NCI-H446 treated with DMSO at 0.1 percent for 48 hours (cell line): Measurements from ENCODE around the gene KDM4B.

Experiments used
- DNase-seq: peaks from one replicate; lab custom pipeline; 2025; lab: John Stamatoyannopoulos, UW

KDM4B gene

GRCh38 chr19:5012688-5013457, 44.0 kb downstream of the KDM4B start:
- DNase-seq, result no peak

- no peak for DNase-seq
These were observed 44.8 kb downstream of the KDM4B start for GRCh38 chr19:5013761-5014160.

- DNase-seq, result no peak
These were observed 46.0 kb downstream of the KDM4B start for GRCh38 chr19:5014941-5015340.

GRCh38 chr19:5016268-5016667, 47.4 kb downstream of the KDM4B start:
- no peak for DNase-seq

GRCh38 chr19:5016781-5017180, 47.9 kb downstream of the KDM4B start:
- DNase-seq, result no peak

- DNase-seq, result no peak
These were observed 48.3 kb downstream of the KDM4B start for GRCh38 chr19:5017235-5017634.

GRCh38 chr19:5018224-5019015, 49.5 kb downstream of the KDM4B start:
- DNase-seq, result no peak

- DNase-seq, result no peak
These were observed 51.5 kb downstream of the KDM4B start for GRCh38 chr19:5020368-5020767.

GRCh38 chr19:5021046-5021445, 52.1 kb downstream of the KDM4B start:
- DNase-seq, result no peak

GRCh38 chr19:5022066-5022860, 53.4 kb downstream of the KDM4B start:
- no peak for DNase-seq

GRCh38 chr19:5023128-5023571, 54.2 kb downstream of the KDM4B start:
- peak; percentile 90 for DNase-seq

GRCh38 chr19:5024282-5024681, 55.4 kb downstream of the KDM4B start:
- DNase-seq, result no peak

- no peak for DNase-seq
These were observed 56.1 kb downstream of the KDM4B start for GRCh38 chr19:5025027-5025426.

GRCh38 chr19:5026706-5027273, 57.9 kb downstream of the KDM4B start:
- no peak for DNase-seq

GRCh38 chr19:5028229-5028886, 59.4 kb downstream of the KDM4B start:
- DNase-seq, result no peak

GRCh38 chr19:5029596-5029995, 60.7 kb downstream of the KDM4B start:
- peak; percentile 13 for DNase-seq

- DNase-seq, result no peak
These were observed 61.4 kb downstream of the KDM4B start for GRCh38 chr19:5030136-5030820.

GRCh38 chr19:5030822-5031221, 61.9 kb downstream of the KDM4B start:
- DNase-seq, result no peak

- DNase-seq, result peak; percentile 22
These were observed 62.6 kb downstream of the KDM4B start for GRCh38 chr19:5031231-5032100.
